GM21576 (cell line): ENCODE results near the gene ABCC2.
A peak's percentile ranks its signal among the peaks of the same experiment; 100 is the strongest.
"Not testable (repeated sequence)": the region's sequence is repeated elsewhere in the genome, so short reads cannot be mapped to it uniquely, and the experiment has no call there.

Experiments
- ATAC-seq: cut with Tn5 transposase; IDR thresholded peaks from one replicate; pipeline ENCODE4 v1.9.1; 2021; ENCODE audit warnings: mild to moderate bottlenecking, moderate library complexity; ENCODE audit not compliant: unreplicated experiment

Gene ABCC2

GRCh38 chr10:99782447-99783286, at the start of gene ABCC2:
Gene ABCC2 (plus strand): TSS chr10:99782640. CDS start chr10:99782845, 205 bp downstream.
- no peak for ATAC-seq

GRCh38 chr10:99733366-99733765, 49.1 kb upstream of the ABCC2 start:
- ATAC-seq = no peak

GRCh38 chr10:99734111-99734510, 48.3 kb upstream of the ABCC2 start:
- not testable (repeated sequence) for ATAC-seq

- ATAC-seq = no peak
These were observed 42.2 kb upstream of the ABCC2 start for GRCh38 chr10:99740260-99740659.

GRCh38 chr10:99740933-99741559, 41.4 kb upstream of the ABCC2 start:
- no peak for ATAC-seq

GRCh38 chr10:99742254-99742653, 40.2 kb upstream of the ABCC2 start:
- ATAC-seq = no peak

GRCh38 chr10:99742701-99743100, 39.7 kb upstream of the ABCC2 start:
- no peak for ATAC-seq

- ATAC-seq = no peak
These were observed 38.6 kb upstream of the ABCC2 start for GRCh38 chr10:99743841-99744240.

GRCh38 chr10:99746166-99746565, 36.3 kb upstream of the ABCC2 start:
- not testable (repeated sequence) for ATAC-seq

GRCh38 chr10:99748823-99749451, 33.5 kb upstream of the ABCC2 start:
- no peak for ATAC-seq

- no peak for ATAC-seq
These were observed 31.8 kb upstream of the ABCC2 start for GRCh38 chr10:99750641-99751040.

GRCh38 chr10:99754670-99755069, 27.8 kb upstream of the ABCC2 start:
- no peak for ATAC-seq

- ATAC-seq = no peak
These were observed 26.3 kb upstream of the ABCC2 start for GRCh38 chr10:99756159-99756558.

GRCh38 chr10:99758211-99758891, 24.1 kb upstream of the ABCC2 start:
- ATAC-seq = no peak

- no peak for ATAC-seq
These were observed 22.1 kb upstream of the ABCC2 start for GRCh38 chr10:99760321-99760720.

GRCh38 chr10:99761365-99761764, 21.1 kb upstream of the ABCC2 start:
- no peak for ATAC-seq

GRCh38 chr10:99765672-99766301, 16.7 kb upstream of the ABCC2 start:
- peak; percentile 11 for ATAC-seq

- ATAC-seq = peak; percentile 83
These were observed 16.1 kb upstream of the ABCC2 start for GRCh38 chr10:99766302-99766681.

GRCh38 chr10:99767901-99768300, 14.5 kb upstream of the ABCC2 start:
- ATAC-seq = no peak

GRCh38 chr10:99768556-99768955, 13.9 kb upstream of the ABCC2 start:
- ATAC-seq = no peak

GRCh38 chr10:99769706-99770105, 12.7 kb upstream of the ABCC2 start:
- no peak for ATAC-seq
